Tongue (tissue), 2 donors: ENCODE data around the gene SPDYC. TPM values are rescaled to one million over a fixed set of nuclear protein-coding genes. Genes with fewer than 3 reads are reported as not detected.

ENCODE experiments used
- DNase-seq: peaks from one replicate; pipeline ENCODE4 v3.0.0-alpha.2; 2015
- total RNA-seq: library from RNA; depleted of rRNA; stranded (reverse); fragments of >200 nt; gene quantifications from one replicate; pipeline ENCODE4 v1.2.3, GENCODE V29; 2014

Gene SPDYC, protein sequence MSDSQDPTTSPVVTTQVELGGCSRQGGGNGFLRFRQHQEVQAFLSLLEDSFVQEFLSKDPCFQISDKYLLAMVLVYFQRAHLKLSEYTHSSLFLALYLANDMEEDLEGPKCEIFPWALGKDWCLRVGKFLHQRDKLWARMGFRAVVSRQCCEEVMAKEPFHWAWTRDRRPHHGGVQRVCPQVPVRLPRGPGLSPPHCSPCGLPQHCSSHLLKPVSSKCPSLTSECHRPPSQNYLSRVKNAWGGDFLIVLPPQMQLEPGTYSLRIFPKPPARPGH
- total RNA-seq, result not detected

DNA sequence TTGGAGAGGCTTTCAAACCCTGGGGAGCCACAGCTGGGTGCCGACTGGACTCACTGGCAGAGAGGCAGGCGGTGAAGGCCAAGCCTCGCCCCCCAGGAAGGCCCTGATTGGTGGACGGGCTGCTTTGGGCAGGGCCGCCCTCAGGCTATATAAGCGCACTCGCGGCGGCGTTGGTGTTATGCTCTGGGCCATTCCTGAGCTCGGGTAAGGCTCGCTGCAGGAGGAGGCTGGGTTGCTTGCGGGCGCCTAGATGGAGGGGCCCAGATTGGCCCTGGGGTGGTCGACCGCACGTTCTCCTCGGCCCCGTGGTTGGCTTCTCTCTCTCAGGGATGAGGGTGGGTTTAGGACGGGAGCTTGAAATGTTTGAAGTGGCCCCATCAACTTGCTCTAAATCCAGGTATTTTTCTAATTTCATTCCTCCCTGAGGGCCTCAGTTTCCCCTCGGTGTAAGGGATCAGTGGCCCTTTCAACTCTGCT is at the start of gene SPDYC:
SPDYC (plus strand) TSS at position 176 of the 477 bp plus-strand sequence. CDS start 1,125 bp downstream, outside the sequence.
- DNase-seq, result no peak

DNA sequence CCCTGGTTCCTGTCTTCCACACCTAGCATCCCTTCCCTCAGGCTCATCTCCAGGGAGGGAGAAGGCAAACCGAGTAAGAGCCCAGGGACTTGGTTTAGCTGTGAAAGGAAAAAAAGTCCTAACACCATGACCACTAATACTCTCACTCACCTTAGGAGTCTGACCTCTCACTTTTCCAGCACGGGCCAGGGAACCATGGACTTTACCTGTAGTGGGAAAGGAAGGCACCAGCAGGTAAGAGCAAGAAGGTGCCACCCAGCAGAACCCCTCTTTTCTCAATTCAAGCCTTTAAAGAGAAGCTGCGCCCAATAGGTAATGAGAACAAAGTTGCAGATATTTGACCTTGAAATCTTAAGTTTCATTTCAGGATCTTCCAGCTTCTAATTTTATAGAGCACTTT is 49.2 kb upstream of the SPDYC start:
- DNase-seq, result no peak

DNA sequence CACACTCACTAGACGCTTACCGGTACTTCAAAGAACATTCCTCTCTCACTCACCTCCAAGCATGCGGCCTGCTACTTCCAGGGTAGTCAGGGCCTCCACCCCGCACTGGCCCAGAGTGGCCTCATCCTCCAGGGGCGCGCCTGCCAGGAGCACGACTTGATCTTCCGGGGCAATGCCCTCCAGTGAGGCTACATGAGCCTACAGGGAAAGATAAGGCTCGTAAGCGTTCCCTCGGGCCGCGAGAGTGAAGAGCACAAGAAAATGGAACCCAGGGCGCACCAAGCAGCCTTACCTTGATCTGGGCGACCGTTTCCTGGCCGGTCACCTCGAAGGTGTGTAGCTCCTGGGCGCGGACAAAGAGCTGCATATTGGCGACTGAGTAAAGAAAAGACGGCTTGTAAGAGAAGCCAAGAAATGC is 48.6 kb upstream of the SPDYC start:
- no peak for DNase-seq

DNA sequence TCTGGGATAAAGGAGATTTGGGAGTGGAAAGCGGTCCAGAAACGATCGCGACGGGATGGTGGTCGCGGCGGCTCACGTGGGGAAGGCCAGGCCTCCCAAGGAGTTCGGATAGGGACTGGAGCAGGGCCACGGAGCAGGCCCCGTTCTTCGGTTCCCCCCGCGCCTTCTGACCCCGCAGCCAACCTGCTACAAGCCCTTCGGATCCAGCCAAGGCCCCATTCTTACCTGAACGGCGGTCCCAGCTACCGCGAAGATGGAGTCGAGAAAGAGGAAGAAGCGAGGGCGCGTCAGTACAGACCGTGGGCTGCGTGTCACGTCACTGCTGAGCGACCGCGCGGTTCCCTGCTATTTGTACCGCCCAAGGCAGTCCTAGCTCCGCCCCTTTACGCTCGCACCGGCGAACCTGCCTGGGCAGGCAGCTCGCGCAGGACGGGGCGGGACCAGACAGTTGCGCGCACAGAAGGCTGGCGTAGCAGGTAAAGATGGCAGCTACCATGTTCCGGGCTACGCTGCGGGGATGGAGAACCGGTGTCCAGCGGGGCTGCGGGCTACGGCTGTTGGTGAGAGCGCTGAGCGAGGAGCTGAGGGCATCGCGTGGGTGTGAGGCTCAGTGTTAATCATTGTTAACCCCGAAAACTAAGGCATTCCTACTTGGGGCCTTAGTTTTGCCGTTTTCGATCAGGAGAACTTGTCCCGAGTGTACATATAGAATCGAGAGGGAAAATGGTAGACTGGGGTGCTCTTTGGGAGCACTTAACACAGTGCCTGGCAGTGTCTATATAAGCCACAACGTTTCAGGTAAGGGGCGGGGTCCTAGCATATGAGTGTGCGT is 48.0 kb upstream of the SPDYC start, which contains the start of the genes FAU and MRPL49:
FAU (minus strand) TSS at position 270 of the 832 bp plus-strand sequence. CDS start 321 bp downstream, outside the sequence.
MRPL49 (plus strand) TSS at position 457 of the 832 bp plus-strand sequence; CDS start at position 483, 26 bp downstream.
- DNase-seq, result peak; percentile 99

DNA sequence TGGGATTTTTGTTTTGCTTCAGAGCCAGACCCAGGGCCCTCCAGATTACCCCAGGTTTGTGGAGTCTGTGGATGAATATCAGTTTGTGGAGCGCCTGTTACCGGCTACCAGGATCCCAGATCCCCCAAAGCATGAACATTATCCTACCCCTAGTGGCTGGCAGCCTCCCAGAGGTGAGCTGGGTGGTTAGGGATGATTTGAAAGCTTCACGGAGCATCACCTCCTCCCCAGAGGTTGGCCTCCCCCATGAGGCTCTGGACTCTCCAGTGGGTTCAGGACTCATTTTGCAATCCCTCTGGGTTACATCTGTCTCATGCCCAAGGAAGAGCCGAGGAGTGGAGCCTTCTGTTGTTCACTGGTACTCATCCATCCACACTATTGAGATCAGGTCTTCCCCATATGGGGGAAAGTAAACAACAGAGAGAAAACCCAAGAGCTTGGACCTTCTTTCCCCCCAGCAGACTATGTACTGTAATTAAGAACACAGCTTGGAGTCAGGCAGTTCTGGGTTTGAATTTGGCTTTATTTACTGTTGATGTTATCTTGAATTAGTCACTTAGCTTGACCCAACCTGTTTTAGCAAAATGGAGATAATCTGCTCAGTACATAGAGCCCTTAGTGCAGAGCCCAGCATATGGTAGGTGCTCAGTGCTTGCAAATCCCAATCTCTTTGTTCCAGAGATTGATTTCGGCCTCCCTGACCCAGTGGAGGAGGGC is 45.4 kb upstream of the SPDYC start:
- no peak for DNase-seq

DNA sequence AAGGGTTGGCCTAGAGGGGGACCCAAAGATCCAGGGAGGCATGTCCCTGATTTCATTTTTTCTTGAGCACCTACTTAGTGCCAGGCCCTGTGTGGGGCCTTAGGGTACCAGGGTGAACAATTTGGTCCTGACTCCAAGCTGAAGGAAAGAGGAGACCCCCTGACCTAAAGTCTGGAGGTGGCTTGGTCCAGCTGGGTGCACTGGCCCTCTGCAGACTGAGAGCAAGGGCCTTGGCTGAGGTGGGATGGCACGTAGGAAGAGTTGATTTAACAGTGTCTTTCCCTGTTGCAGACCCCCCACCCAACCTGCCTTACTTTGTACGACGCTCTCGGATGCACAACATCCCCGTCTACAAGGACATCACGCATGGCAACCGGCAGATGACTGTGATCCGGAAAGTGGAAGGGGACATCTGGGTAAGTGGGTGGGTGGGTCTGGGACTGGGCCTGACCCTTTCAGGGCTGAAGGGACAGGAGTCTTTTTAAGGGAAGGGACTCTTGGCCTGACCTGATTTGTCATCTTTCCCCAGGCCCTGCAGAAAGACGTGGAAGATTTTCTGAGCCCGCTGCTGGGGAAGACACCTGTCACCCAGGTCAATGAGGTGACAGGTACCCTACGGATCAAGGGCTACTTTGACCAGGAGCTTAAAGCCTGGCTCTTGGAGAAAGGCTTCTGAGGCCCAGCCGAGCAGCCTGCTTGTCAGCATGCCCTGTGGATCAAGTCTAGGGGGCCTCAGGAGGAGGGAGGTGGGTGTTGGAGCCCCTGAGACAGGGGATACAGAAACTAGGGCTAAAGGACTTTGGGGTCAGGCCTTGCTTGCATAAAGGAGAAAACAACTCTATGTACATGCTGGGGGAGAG is 44.6 kb upstream of the SPDYC start:
- no peak for DNase-seq

DNA sequence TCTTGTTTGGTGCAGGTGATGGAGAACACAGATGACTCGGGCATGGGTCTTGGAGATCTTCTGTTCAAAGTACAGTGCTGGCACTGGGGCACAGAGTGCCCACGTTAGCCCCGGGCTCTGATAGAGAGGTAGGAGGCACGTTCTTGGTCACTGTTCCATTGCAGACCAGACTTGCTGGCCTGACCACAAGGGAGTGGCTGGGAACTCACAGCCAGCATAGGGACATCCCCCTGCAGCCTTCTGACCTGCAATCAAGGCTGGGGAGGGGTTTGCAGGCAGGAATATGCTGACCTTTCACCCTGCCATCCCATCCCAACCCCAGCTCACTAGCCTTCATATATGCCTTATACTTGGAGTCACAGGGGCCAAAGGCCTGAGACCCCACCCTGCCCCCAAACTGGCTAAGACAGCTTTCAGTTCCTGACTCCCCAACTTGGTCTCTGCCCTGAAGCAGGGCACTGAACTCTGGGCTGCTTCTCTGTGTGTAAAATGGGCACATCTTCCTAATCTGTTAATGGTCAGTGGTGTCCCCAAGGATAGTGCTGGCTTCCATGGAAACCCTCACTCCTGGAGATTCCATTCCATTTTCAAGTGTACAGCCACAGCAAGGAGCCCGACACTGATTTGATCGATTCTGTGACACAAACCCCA is 43.3 kb upstream of the SPDYC start:
- no peak for DNase-seq

DNA sequence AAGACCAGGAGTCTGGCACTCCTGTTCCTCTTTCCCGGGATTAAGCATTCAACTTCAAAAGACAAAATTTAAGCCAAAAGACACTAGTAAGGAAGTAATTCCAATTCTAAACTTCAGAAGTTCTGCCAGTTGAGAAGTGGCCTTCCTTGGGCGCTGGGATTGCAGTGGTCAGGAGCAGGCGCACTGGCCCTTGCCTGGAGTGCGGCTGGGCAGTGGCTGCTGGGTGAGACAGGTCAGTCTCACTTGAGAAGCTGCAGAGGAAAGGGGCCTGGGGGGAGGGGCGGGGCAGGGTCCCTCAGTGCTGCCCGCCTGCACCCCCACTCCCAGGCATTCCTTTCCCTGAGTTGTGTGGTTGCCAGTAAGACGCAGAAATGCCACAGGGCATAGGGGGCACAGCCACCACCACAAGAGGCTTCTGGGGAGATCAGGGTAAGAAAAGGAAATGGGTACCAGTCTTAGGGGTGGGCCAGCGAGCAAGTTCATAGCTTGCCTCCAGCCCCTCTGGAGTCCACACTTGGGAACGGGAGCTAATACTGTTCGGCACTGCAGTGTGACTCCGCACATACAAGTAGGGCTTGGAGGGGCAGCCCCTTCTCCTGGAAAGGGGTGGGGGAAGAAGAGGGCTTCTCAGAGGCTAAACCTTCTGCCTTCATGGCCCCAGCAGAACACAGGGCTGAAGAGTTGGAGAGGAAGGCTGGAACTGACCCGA is 42.4 kb upstream of the SPDYC start:
- no peak for DNase-seq

DNA sequence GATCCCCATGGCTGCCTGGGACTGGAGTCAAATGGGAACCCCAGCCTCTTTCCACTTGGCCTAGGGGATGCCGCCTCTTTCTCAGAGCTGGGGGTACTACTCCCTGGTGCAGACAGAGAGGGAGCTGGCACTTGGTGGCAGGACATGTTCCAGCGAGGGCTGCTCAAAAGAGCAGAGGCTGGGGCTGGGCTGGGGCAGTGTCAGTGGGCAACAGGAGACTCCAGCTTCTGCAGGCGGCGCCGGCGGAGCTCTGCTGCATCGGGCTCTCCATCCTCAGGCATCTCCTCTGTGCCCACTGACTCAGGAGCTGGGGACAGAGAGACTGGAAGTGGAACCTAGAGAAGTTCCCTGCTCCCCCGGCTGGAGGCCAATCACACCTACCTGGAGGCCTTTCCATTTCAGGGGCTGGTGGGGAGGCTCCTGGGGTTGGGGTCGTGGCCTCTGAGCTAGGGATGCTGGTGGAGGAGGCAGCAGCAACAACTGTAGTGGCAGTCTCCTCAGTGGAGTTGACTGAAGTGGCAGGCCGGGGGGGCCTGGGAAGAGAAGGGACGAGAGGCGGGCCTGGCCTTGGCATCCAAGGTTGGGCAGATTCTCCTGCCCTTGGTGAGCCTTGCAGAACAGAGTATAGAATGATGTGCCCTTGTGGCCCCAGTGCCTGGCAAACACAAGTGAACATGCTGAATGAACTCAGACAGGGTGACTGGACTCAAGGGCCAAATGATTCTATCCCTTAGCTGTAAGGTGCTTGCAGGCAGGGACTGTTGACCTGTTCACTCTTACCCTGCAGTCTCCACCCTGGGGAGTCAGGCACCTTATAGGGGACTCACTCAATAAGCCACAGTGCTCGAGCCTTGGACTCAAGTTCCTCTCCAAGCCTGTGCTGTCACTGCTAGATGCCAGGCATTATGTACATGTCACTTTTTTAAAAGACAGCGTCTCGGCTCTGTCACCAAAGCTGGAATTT is 41.6 kb upstream of the SPDYC start:
- no peak for DNase-seq

DNA sequence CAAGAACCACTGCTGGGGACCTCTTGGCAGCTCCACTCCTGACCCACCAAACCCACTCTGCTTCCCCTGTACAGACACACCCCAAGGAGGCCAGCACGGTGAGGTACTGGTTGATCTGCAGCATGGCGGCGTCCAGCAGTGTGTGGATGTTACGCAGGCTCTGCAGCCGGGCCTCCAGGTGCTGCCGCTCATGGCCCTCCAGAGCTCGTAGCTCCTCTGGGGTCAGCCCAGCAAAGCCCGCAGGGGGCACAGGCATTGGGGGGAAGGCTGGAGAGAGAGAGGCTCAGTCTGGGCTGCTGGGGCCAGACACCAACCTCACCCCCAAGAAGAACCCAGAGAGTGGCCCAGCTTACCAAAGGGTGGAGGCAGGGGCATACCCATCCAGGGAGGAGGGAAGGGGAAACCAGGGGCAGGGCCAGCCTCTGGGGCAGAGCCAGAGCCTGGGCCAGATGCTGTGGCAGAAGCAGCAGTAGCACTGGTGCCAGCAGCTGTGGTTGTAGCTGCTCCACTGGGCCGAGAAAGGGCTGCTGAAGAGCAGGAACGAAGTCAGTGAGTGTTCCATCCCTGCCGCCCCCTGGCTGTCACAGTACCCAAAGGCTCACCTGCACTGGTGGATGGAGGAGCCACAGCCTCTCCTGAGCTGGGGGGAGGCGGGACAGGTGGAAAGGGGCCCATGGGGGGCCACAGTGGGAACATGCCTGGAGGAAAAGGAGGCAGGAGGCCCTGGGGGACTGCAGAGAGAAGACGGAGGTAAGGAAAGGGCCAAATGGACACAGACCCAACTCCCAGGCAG is 40.2 kb upstream of the SPDYC start:
- DNase-seq, result no peak

DNA sequence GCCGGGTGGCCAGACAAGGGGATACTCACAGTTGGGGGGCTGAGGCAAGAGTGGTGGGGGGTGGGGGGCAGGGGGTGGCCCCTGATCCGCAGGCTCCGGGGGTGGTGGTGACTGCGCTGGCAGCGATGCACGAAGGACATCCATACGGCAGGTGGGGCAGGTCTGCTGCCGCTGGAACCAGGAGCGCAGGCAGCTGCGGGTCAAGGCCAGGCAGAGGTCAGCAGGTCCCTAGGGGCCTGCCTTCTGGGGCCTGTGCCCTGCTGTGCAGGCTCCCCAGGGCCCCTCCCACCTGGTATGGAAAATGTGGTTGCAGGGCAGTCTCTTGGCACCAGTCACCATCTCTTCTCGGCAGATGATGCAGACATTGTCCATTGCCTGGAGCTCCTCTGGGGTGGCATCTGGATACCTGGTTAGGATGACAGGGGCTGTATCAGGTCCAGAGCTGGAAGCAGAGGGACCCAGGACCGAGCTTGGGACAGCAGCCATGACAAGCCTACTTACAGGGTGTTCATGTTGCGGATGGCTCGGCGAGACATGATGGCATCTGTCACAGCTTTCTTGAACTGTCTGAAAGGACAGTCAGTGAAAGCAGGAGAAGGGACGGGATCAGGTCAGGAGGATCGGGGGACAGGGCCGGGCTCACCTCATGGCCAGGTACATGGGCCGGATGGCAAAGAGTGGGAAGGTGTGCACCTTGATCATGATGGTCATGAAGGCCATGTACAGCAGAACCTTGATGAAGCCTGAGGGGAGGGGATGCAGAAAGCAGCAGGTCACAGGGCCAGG is 39.2 kb upstream of the SPDYC start:
- no peak for DNase-seq

DNA sequence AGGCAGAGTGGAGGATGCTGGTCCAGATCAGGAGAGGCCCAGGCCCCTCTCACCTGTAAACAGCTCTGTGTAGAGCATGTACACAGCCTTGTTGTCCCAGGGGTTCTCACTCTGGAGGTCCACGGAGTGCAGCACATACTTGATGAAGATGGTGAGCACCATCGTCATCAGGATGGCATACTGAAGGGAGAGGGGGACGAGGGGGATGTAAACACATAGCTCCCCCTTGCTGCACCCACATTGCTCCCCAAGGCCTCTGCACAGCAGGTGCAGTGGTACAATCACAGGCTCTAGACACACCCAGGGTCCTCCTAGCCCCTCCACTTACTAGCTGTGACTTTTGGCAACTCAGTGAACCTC is 38.6 kb upstream of the SPDYC start:
- no peak for DNase-seq

DNA sequence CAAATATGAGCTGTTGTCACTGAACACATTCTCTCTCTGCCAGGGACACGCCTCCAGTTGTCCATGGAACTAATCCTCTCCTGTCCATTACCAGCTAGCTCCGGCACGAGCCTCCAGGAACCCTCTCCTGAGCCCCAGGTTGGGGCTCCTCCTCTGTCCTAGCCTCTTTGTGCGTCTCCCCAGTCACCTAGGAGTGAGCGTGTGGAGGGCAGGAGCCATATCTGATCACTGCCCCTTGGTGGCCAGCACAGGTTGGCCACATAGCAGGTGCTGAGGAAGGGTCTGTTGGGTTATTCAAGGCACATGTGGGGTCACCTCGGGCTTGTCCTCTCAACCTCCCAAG is 38.2 kb upstream of the SPDYC start:
- DNase-seq, result no peak

DNA sequence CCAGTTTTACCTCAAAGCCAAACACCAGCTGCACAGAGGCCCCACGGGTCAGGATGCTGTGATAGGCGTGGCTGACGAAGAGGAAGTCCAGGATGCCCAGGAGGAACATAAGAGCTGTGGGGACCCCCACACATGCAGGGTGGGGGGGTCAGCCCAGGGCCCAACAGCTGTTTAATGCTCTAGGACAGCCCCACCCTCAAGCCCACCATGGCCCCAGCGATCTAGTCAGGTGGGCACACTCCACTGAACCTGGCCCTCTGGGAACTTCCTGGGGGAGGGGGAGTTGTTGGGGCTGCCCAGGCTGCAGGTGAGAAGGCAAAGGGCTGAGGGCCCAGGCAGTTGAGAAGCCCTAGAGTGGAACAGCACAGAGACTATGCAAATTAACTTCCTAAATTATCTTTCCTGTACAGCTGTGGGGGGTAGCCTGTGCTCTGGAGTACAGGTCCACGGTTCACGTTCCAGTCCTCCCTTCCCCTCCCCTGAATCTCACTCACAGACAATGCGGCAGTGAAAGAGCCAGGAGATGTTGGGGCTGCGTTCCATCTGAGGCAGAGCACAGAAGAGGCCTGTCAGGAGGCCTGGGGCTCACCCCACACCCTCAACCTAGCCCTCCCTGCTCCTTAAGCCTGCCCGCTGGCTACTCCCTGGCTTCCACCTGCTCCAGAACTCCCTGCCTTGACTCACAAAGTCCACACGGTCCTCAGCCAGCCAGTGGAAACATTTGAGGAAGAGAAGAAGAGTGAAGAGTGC is 37.6 kb upstream of the SPDYC start:
- DNase-seq, result no peak

DNA sequence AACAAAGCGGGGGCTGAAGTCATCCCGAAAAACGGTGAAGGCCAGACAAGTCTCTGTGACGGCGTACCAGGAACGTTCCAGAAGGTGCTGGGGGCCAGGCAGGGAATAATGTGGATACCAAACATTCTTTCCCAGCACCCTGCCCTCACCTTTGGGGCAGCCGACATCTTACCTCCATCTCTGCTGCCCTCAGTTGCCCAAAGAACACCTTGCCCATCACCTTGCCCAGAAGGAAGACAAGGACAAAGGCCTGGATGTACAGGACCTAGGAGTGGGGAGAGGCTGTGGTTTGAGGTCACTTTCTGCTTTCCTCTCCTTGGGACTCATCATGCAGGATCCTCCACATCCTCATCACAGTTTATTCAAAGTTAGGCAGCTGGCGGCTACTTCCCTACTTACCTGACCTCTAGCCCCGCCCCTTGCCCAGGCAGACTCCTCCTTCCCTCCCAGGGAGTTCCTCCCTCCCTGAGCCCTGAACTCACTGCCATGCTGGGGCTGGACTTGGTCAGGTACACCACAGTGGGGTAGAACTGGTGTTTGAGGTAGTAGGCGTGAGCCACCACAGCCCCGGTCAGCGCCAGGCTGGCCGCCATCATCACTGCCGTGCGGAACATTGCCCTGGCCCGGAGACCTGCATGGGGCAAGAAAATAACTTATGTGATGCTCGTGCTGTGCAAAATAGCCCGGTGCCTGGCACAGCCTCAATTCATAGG is 36.9 kb upstream of the SPDYC start:
- DNase-seq, result no peak

DNA sequence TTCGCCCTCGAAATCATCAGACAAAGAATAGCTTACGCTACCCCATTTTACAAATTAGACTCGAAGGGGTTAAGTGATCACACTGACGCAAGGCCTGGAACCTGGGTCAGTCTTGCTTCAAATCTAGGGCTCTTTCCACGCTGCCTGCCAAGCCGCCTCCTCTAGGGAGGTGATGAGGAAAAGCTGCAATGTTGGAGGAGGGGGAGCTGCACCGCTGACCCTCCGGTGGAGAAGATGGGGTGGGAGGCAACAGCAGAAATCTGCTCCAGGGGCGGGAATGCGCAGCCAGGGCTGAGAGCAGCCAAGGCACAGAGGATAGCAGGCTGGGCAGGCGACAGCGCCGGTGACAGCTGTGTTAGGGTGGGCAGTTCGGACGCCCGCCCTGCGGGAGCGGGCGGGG is 36.3 kb upstream of the SPDYC start:
- DNase-seq, result peak; percentile 62
